Thymus (tissue), 11 donors: Measurements from ENCODE around the gene INHBB. TPM values are rescaled to one million over a fixed set of nuclear protein-coding genes. Genes with fewer than 3 reads are reported as not detected.

Source experiments
- DNase-seq, 9 donors: peaks; one replicate each; pipeline ENCODE4 v3.0.0-alpha.2; 2013; ENCODE audit warnings: low spot score in 9 of 9, low read depth in 6 of 9, missing footprints in 1 of 9
- H3K27ac ChIP-seq, 2 donors: one replicate each; pipeline ENCODE4 v1.5.1; 2013; ENCODE audit warnings: control low read depth in 1 of 2, low read depth in 1 of 2, low read length in 1 of 2, mild to moderate bottlenecking in 1 of 2, moderate library complexity in 1 of 2
- H3K27me3 ChIP-seq, 2 donors: one replicate each; pipeline ENCODE4 v1.5.1; 2013; ENCODE audit warnings: low read length in 1 of 2; ENCODE audit not compliant: control insufficient read depth in 2 of 2, insufficient read depth in 1 of 2
- H3K36me3 ChIP-seq, 2 donors: one replicate each; pipeline ENCODE4 v1.5.1; 2013; ENCODE audit warnings: low read length in 1 of 2, mild to moderate bottlenecking in 1 of 2, moderate library complexity in 1 of 2; ENCODE audit not compliant: control insufficient read depth in 2 of 2, insufficient read depth in 2 of 2
- H3K4me1 ChIP-seq, 2 donors: one replicate each; pipeline ENCODE4 v1.5.1; 2013; ENCODE audit warnings: low read length in 2 of 2; ENCODE audit not compliant: control insufficient read depth in 2 of 2, insufficient read depth in 2 of 2
- H3K4me3 ChIP-seq, 2 donors: one replicate each; pipeline ENCODE4 v1.5.1; 2013; ENCODE audit warnings: low read length in 2 of 2, control low read depth in 1 of 2, mild to moderate bottlenecking in 1 of 2
- H3K9me3 ChIP-seq, 2 donors: one replicate each; pipeline ENCODE4 v1.5.1; 2013; ENCODE audit warnings: low read length in 1 of 2, mild to moderate bottlenecking in 1 of 2; ENCODE audit not compliant: control insufficient read depth in 2 of 2, insufficient read depth in 1 of 2
- WGBS: extraction: QIAGEN DNeasy Blood & Tissue Kit; methylation state at CpG from one replicate; pipeline ENCODE4 v1.1.7; 2013; 5-methylcytosine and 5-hydroxymethylcytosine counted together
- polyA plus RNA-seq: library from polyadenylated mRNA; stranded (reverse); fragments of 200-250 nt; gene quantifications from one replicate; pipeline ENCODE4 v1.2.3, GENCODE V29; 2013
- total RNA-seq: library from RNA; stranded (reverse); fragments of 120-200 nt; gene quantifications from one replicate; pipeline ENCODE4 v1.2.4, GENCODE V29; 2013
- donor health status: healthy.

The INHBB gene
- total and polyA plus RNA-seq, 2 donors = 0.09 to 9.0 TPM

GRCh38 chr2:120399889-120400240 is 53.9 kb downstream of the INHBB start:
- DNase-seq = no peak
- no peaks in the 10 kb centered on the region for H3K9me3 ChIP-seq

GRCh38 chr2:120400551-120400950 is 54.6 kb downstream of the INHBB start:
- Histone ChIP-seq H3K4me3 (no peak overlapping the region), H3K36me3 (no peaks in the 10 kb centered on the region), H3K27me3 (peaks cover 0 to 16% of the 10 kb centered on the region in 2 donors), H3K27ac (no peak overlapping the region), H3K9me3 (no peaks in the 10 kb centered on the region), H3K4me1 (no peaks in the 10 kb centered on the region)
- WGBS = 61% methylated on average over 11 of the region's 11 CpGs
- DNase-seq = no peak

More at GRCh38 chr2:120399889-120400240, 53.9 kb downstream of the INHBB start:
- H3K4me3 ChIP-seq = no peak overlapping the region
- peaks cover 0 to 16% of the 10 kb centered on the region in 2 donors for H3K27me3 ChIP-seq
- WGBS = 88% methylated on average over 8 of the region's 8 CpGs
- H3K36me3 ChIP-seq = no peaks in the 10 kb centered on the region
- H3K4me1 ChIP-seq = no peaks in the 10 kb centered on the region
- H3K27ac ChIP-seq = no peak overlapping the region

Other genes with a start within 250 kb of the INHBB start
- 8.1 TPM for gene TMEM185B, start 122.7 kb upstream of the INHBB start, total RNA-seq
- 7.0 TPM for gene TMEM185B, start 122.7 kb upstream of the INHBB start, polyA plus RNA-seq
- gene RALB, start 93.3 kb upstream of the INHBB start, total RNA-seq = 23.5 TPM
- 32.2 TPM for gene RALB, start 93.3 kb upstream of the INHBB start, polyA plus RNA-seq